Gastroesophageal sphincter (tissue), 3 donors: ENCODE measurements around the gene C10orf53.

Source experiments
- CTCF ChIP-seq, 4 experiments: fragments of 200-600 bp in 2 of 4; fragments of 450-650 bp in 2 of 4; sonication (generic) in 1 of 4; IDR thresholded peaks; one replicate each; pipeline ENCODE4 v1.5.1; 2017 to 2019; ENCODE audit warnings: antibody characterized with exemption in 4 of 4, mild to moderate bottlenecking in 2 of 4, moderate library complexity in 2 of 4
- EP300 ChIP-seq: sonication (generic); formaldehyde crosslinking; IDR thresholded peaks from one replicate; pipeline ENCODE4 v1.6.1; 2017; ENCODE audit warnings: antibody characterized with exemption, mild to moderate bottlenecking
- POLR2A ChIP-seq, 2 donors: fragments of 450-650 bp; IDR thresholded peaks; one replicate each; pipeline ENCODE4 v1.6.1; 2017; ENCODE audit warnings: antibody characterized with exemption in 2 of 2, mild to moderate bottlenecking in 2 of 2, moderate library complexity in 1 of 2
- POLR2AphosphoS5 ChIP-seq: sonication (generic); formaldehyde crosslinking; IDR thresholded peaks from one replicate; pipeline ENCODE4 v1.6.1; 2017; ENCODE audit warnings: antibody characterized with exemption

- TF ChIP-seq CTCF (IDR thresholded peaks at IDR 0.05) (no peak), POLR2A (IDR thresholded peaks at IDR 0.05) (no peak), EP300 (no peak), POLR2AphosphoS5 (no peak)
Observed at GRCh38 chr10:49647554-49647953, 31.9 kb upstream of the C10orf53 start.
